Tibial nerve (tissue), 4 donors: ENCODE results near the gene RASA2. TPM values are rescaled to one million over a fixed set of nuclear protein-coding genes. Genes with fewer than 3 reads are reported as not detected.

ENCODE experiments used
- DNase-seq, 2 donors: peaks; one replicate each; pipeline ENCODE4 v3.0.0-alpha.2; 2019; ENCODE audit warnings: low spot score in 2 of 2
- H3K27ac ChIP-seq, 4 donors: fragments of 200-600 bp; sonication (generic) in 3 of 4; one replicate each; pipeline ENCODE4 v1.5.1; 2017 to 2019; ENCODE audit warnings: mild to moderate bottlenecking in 1 of 4
- H3K27me3 ChIP-seq, 2 donors: fragments of 200-600 bp; sonication (generic) in 1 of 2; one replicate each; pipeline versions ENCODE4 v1.5.1 to v1.6.0; 2017 to 2019
- H3K36me3 ChIP-seq, 3 donors: fragments of 200-600 bp; sonication (generic); one replicate each; pipeline ENCODE4 v1.5.1; 2018 to 2019
- H3K4me1 ChIP-seq, 4 donors: fragments of 200-600 bp; sonication (generic) in 3 of 4; one replicate each; pipeline ENCODE4 v1.5.1; 2017 to 2019
- H3K4me3 ChIP-seq, 4 donors: fragments of 200-600 bp; sonication (generic) in 3 of 4; one replicate each; pipeline ENCODE4 v1.5.1; 2017 to 2019; ENCODE audit warnings: mild to moderate bottlenecking in 1 of 4, moderate library complexity in 1 of 4
- H3K9me3 ChIP-seq, 4 donors: fragments of 200-600 bp; sonication (generic) in 3 of 4; one replicate each; pipeline ENCODE4 v1.5.1; 2017 to 2019
- EP300 ChIP-seq, 2 donors: sonication (generic); formaldehyde crosslinking; IDR thresholded peaks; one replicate each; pipeline ENCODE4 v1.6.1; 2017; ENCODE audit warnings: antibody characterized with exemption in 2 of 2, mild to moderate bottlenecking in 1 of 2
- POLR2A ChIP-seq, 2 donors: fragments of 450-650 bp; IDR thresholded peaks; one replicate each; pipeline ENCODE4 v1.6.1; 2017; ENCODE audit warnings: antibody characterized with exemption in 2 of 2, mild to moderate bottlenecking in 2 of 2, moderate library complexity in 2 of 2
- WGBS, 2 donors: methylation state at CpG; one replicate each; pipeline ENCODE4 v1.1.5; 2018; 5-methylcytosine and 5-hydroxymethylcytosine counted together
- total RNA-seq, 4 donors: library from RNA; depleted of rRNA; stranded (reverse); fragments of >200 nt; gene quantifications; one replicate each; pipeline ENCODE4 v1.1.0, GENCODE V29; 2016
- TF ChIP-seq, protein P1 (sequence below), 5 experiments: fragments of 200-600 bp in 3 of 5; fragments of 450-650 bp in 2 of 5; sonication (generic) in 3 of 5; IDR thresholded peaks; one replicate each; pipeline ENCODE4 v1.5.1; 2016 to 2019; ENCODE audit warnings: antibody characterized with exemption in 5 of 5, mild to moderate bottlenecking in 3 of 5, moderate library complexity in 2 of 5

The RASA2 gene
- total RNA-seq, 4 donors from 2014 or later: 19.6 to 46.8 (median 37.2) TPM

DNA sequence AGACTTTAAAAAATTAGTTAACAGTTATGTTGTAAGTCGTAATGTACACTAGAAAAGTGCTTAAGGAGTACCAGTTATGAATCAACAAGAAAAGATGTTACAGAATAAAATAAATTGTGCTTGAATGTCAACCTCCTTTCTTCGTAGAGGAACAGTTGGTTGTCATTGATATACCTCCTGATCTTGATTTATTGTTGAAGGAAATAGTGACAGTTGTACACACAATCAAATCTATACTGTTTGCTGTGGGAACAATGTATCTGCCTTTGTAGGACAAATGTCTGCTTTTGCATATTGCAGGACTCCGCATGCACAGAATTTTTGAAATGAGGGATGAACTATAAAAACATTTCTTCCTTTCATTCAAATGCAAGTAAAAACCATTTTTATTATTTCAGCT, 19.2 kb downstream of the RASA2 start:
- Histone ChIP-seq H3K4me3 (no peak overlapping the region), H3K36me3 (no peaks in the 10 kb centered on the region), H3K4me1 (peaks cover 0 to 7% (median 2%) of the 10 kb centered on the region in 4 donors), H3K9me3 (no peaks in the 10 kb centered on the region), H3K27ac (no peak overlapping the region), H3K27me3 (no peaks in the 10 kb centered on the region)
- TF ChIP-seq, protein P1, sequence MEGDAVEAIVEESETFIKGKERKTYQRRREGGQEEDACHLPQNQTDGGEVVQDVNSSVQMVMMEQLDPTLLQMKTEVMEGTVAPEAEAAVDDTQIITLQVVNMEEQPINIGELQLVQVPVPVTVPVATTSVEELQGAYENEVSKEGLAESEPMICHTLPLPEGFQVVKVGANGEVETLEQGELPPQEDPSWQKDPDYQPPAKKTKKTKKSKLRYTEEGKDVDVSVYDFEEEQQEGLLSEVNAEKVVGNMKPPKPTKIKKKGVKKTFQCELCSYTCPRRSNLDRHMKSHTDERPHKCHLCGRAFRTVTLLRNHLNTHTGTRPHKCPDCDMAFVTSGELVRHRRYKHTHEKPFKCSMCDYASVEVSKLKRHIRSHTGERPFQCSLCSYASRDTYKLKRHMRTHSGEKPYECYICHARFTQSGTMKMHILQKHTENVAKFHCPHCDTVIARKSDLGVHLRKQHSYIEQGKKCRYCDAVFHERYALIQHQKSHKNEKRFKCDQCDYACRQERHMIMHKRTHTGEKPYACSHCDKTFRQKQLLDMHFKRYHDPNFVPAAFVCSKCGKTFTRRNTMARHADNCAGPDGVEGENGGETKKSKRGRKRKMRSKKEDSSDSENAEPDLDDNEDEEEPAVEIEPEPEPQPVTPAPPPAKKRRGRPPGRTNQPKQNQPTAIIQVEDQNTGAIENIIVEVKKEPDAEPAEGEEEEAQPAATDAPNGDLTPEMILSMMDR (IDR thresholded peaks at IDR 0.05): no peak
- TF ChIP-seq POLR2A (IDR thresholded peaks at IDR 0.05): no peak
- TF ChIP-seq EP300 (IDR thresholded peaks at IDR 0.05): no peak
- no peak for DNase-seq
- 78 to 95% methylated on average over 3 of the region's 3 CpGs for WGBS, 2 donors

DNA sequence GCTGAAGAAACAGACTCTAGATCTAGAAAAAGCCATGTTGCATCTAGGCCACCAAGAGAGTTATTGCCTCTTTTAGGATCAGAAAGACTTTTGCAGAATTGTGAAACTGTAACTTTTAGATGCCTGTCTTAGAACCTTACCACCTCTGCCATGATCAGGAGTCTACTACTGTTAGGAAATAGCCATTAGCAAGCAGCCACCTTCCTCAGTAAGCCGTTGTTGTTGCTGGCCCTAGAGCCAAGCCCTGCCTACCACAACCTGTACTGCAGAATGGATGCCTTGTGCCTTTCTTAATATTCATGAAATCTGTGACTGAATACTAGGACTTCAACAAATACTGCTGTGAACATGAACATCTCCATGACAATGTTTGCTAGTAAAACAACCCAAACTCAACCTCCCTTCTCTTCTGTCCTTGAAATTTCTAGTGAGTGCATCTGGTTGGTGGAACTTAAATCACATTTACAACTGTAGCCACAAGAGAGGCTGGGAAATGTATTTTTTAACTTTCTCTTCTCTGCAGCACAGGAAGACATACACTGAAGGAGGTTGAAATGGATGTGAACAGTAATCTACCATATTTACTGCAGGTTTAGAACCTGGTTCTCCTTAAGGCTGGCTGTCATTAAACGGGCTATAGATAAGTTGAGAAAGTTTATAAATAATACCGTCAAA, 20.7 kb downstream of the RASA2 start:
- WGBS, 2 donors: 89 to 92% methylated on average over 3 of the region's 3 CpGs
- Histone ChIP-seq H3K4me1 (peaks cover 0 to 7% (median 2%) of the 10 kb centered on the region in 4 donors), H3K9me3 (no peaks in the 10 kb centered on the region), H3K36me3 (no peaks in the 10 kb centered on the region), H3K27me3 (no peaks in the 10 kb centered on the region), H3K4me3 (no peak overlapping the region), H3K27ac (no peak overlapping the region)
- DNase-seq: no peak
- TF ChIP-seq POLR2A (IDR thresholded peaks at IDR 0.05) (no peak), EP300 (IDR thresholded peaks at IDR 0.05) (no peak)
- TF ChIP-seq, protein P1 (IDR thresholded peaks at IDR 0.05): no peak

GRCh38 chr3:141508067-141508436, 21.2 kb downstream of the RASA2 start:
- TF ChIP-seq EP300 (IDR thresholded peaks at IDR 0.05) (no peak), POLR2A (IDR thresholded peaks at IDR 0.05) (no peak)
- TF ChIP-seq, protein P1 (IDR thresholded peaks at IDR 0.05): no peak
- Histone ChIP-seq H3K9me3 (no peaks in the 10 kb centered on the region), H3K4me1 (peaks cover 0 to 7% (median 2%) of the 10 kb centered on the region in 4 donors), H3K4me3 (no peak overlapping the region), H3K27ac (no peak overlapping the region), H3K36me3 (no peaks in the 10 kb centered on the region), H3K27me3 (no peaks in the 10 kb centered on the region)
- no peak for DNase-seq
- 91 to 93% methylated on average over 3 of the region's 3 CpGs for WGBS, 2 donors

DNA sequence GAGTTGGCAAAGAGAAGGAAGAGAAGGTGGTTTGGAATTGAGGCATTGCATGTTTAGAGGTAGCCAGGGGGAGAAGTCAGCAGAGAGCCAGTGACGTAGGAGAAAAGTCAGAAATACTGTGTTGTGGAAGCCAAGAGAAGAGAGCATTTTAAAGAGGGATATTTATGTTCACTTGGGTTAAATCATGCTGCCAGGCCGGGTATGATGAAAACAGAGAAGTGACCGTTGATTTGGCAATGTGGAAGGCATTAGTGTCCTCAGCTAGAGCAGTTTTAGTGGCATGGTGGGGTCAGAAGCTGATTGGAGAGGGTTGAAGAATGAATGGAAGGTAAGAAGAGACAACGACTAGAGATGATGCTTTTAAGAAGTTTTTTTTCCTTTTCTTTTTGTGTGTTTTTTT, 24.5 kb downstream of the RASA2 start:
- no peak overlapping the region for H3K27ac ChIP-seq
- no peak overlapping the region for H3K4me3 ChIP-seq
- no peak for TF ChIP-seq EP300 (IDR thresholded peaks at IDR 0.05)
- no peak for TF ChIP-seq POLR2A (IDR thresholded peaks at IDR 0.05)
- TF ChIP-seq, protein P1 (IDR thresholded peaks at IDR 0.05): no peak
- DNase-seq: no peak
- no peaks in the 10 kb centered on the region for H3K27me3 ChIP-seq
- peaks cover 0 to 3% (median 0%) of the 10 kb centered on the region in 4 donors for H3K4me1 ChIP-seq
- 81 to 88% methylated on average over 4 of the region's 4 CpGs for WGBS, 2 donors
- peaks cover 0 to 16% (median 2%) of the 10 kb centered on the region in 3 donors for H3K36me3 ChIP-seq
- no peaks in the 10 kb centered on the region for H3K9me3 ChIP-seq

- Histone ChIP-seq H3K27me3 (no peaks in the 10 kb centered on the region), H3K36me3 (peaks cover 0 to 35% (median 12%) of the 10 kb centered on the region in 3 donors), H3K4me1 (no peaks in the 10 kb centered on the region), H3K4me3 (no peak overlapping the region), H3K9me3 (no peaks in the 10 kb centered on the region), H3K27ac (no peak overlapping the region)
- no peak for TF ChIP-seq POLR2A (IDR thresholded peaks at IDR 0.05)
- no peak for DNase-seq
Measured at GRCh38 chr3:141514382-141514781, 27.6 kb downstream of the RASA2 start.
